Measurements from ENCODE around the gene ZMYND12. TPM values are rescaled to one million over a fixed set of nuclear protein-coding genes. Genes with fewer than 3 reads are reported as not detected.
"Not testable (repeated sequence)": the region's sequence is repeated elsewhere in the genome, so short reads cannot be mapped to it uniquely, and the experiment has no call there.

ZMYND12 gene
- under 0.01 and 0.25 TPM in 2 replicates for total RNA-seq (2012; rRNA removed)

GRCh38 chr1:42456010-42456753, at the start of gene ZMYND12, which contains the start of gene PPCS:
Gene ZMYND12 (minus strand): TSS chr1:42456022. CDS start chr1:42455997, 25 bp downstream.
Gene PPCS (plus strand): TSS chr1:42456543. CDS start chr1:42456566, 23 bp downstream.
- H3K27me3 ChIP-seq (ENCODE audit: control insufficient read depth, insufficient read depth, low read length): no peaks in the 10 kb centered on the region

GRCh38 chr1:42504535-42505128, 48.8 kb upstream of the ZMYND12 start:
- Histone ChIP-seq H3K4me1 (ENCODE audit: control insufficient read depth, insufficient read depth, low read length) (no peaks in the 10 kb centered on the region), H3K4me2 (ENCODE audit: low read length) (no peak overlapping the region), H3K9ac (ENCODE audit: low read depth, low read length) (no peak overlapping the region), H3K36me3 (ENCODE audit: insufficient read depth, low read length) (no peaks in the 10 kb centered on the region), H3K27me3 (ENCODE audit: control insufficient read depth, insufficient read depth, low read length) (no peaks in the 10 kb centered on the region), H3K9me3 (replicated peaks; ENCODE audit: low read length) (no peaks in the 10 kb centered on the region), H3K4me3 (ENCODE audit: low read length) (no peak overlapping the region)

More at GRCh38 chr1:42456010-42456753, at the start of gene ZMYND12, which contains the start of gene PPCS:
- Histone ChIP-seq H3K4me2 (ENCODE audit: low read length) (peak within 1 kb of the TSS; percentile 100), H3K4me1 (ENCODE audit: control insufficient read depth, insufficient read depth, low read length) (peaks cover 14% of the 10 kb centered on the region), H3K36me3 (ENCODE audit: insufficient read depth, low read length) (peaks cover 6% of the 10 kb centered on the region), H3K4me3 (ENCODE audit: low read length) (peak within 1 kb of the TSS; percentile 99), H3K9me3 (replicated peaks; ENCODE audit: low read length) (no peaks in the 10 kb centered on the region), H3K9ac (ENCODE audit: low read depth, low read length) (peak within 1 kb of the TSS; percentile 93)

- not testable (repeated sequence) for H3K4me1 ChIP-seq (ENCODE audit: control insufficient read depth, insufficient read depth, low read length); H3K36me3 ChIP-seq (ENCODE audit: insufficient read depth, low read length); H3K9me3 ChIP-seq (replicated peaks; ENCODE audit: low read length); H3K9ac ChIP-seq (ENCODE audit: low read depth, low read length); H3K4me3 ChIP-seq (ENCODE audit: low read length); H3K27me3 ChIP-seq (ENCODE audit: control insufficient read depth, insufficient read depth, low read length); H3K4me2 ChIP-seq (ENCODE audit: low read length)
Observed at GRCh38 chr1:42502031-42502430, 46.2 kb upstream of the ZMYND12 start.

GRCh38 chr1:42490237-42490636, 34.4 kb upstream of the ZMYND12 start:
- Histone ChIP-seq H3K27me3 (ENCODE audit: control insufficient read depth, insufficient read depth, low read length) (no peaks in the 10 kb centered on the region), H3K9ac (ENCODE audit: low read depth, low read length) (no peak overlapping the region), H3K4me2 (ENCODE audit: low read length) (no peak overlapping the region), H3K4me1 (ENCODE audit: control insufficient read depth, insufficient read depth, low read length) (no peaks in the 10 kb centered on the region), H3K36me3 (ENCODE audit: insufficient read depth, low read length) (no peaks in the 10 kb centered on the region), H3K9me3 (replicated peaks; ENCODE audit: low read length) (peaks cover 2% of the 10 kb centered on the region), H3K4me3 (ENCODE audit: low read length) (no peak overlapping the region)

GRCh38 chr1:42484382-42484781, 28.6 kb upstream of the ZMYND12 start:
- no peak overlapping the region for H3K9ac ChIP-seq (ENCODE audit: low read depth, low read length)
- no peak overlapping the region for H3K4me2 ChIP-seq (ENCODE audit: low read length)
- no peaks in the 10 kb centered on the region for H3K27me3 ChIP-seq (ENCODE audit: control insufficient read depth, insufficient read depth, low read length)
- no peaks in the 10 kb centered on the region for H3K9me3 ChIP-seq (replicated peaks; ENCODE audit: low read length)
- H3K4me1 ChIP-seq (ENCODE audit: control insufficient read depth, insufficient read depth, low read length): no peaks in the 10 kb centered on the region
- H3K4me3 ChIP-seq (ENCODE audit: low read length): no peak overlapping the region
- no peaks in the 10 kb centered on the region for H3K36me3 ChIP-seq (ENCODE audit: insufficient read depth, low read length)

GRCh38 chr1:42482635-42483153, 26.9 kb upstream of the ZMYND12 start:
- Histone ChIP-seq H3K9ac (ENCODE audit: low read depth, low read length) (no peak overlapping the region), H3K4me1 (ENCODE audit: control insufficient read depth, insufficient read depth, low read length) (no peaks in the 10 kb centered on the region), H3K4me3 (ENCODE audit: low read length) (no peak overlapping the region), H3K4me2 (ENCODE audit: low read length) (no peak overlapping the region), H3K36me3 (ENCODE audit: insufficient read depth, low read length) (no peaks in the 10 kb centered on the region), H3K9me3 (replicated peaks; ENCODE audit: low read length) (no peaks in the 10 kb centered on the region), H3K27me3 (ENCODE audit: control insufficient read depth, insufficient read depth, low read length) (no peaks in the 10 kb centered on the region)

- Histone ChIP-seq H3K9ac (ENCODE audit: low read depth, low read length) (no peak overlapping the region), H3K4me1 (ENCODE audit: control insufficient read depth, insufficient read depth, low read length) (no peaks in the 10 kb centered on the region), H3K27me3 (ENCODE audit: control insufficient read depth, insufficient read depth, low read length) (no peaks in the 10 kb centered on the region), H3K4me3 (ENCODE audit: low read length) (no peak overlapping the region), H3K36me3 (ENCODE audit: insufficient read depth, low read length) (no peaks in the 10 kb centered on the region), H3K4me2 (ENCODE audit: low read length) (no peak overlapping the region), H3K9me3 (replicated peaks; ENCODE audit: low read length) (no peaks in the 10 kb centered on the region)
Observed at GRCh38 chr1:42480921-42481320, 25.1 kb upstream of the ZMYND12 start.

GRCh38 chr1:42479621-42480020, 23.8 kb upstream of the ZMYND12 start:
- H3K9ac ChIP-seq (ENCODE audit: low read depth, low read length): no peak overlapping the region
- H3K27me3 ChIP-seq (ENCODE audit: control insufficient read depth, insufficient read depth, low read length): no peaks in the 10 kb centered on the region
- no peak overlapping the region for H3K4me3 ChIP-seq (ENCODE audit: low read length)
- no peak overlapping the region for H3K4me2 ChIP-seq (ENCODE audit: low read length)
- H3K36me3 ChIP-seq (ENCODE audit: insufficient read depth, low read length): no peaks in the 10 kb centered on the region
- no peaks in the 10 kb centered on the region for H3K4me1 ChIP-seq (ENCODE audit: control insufficient read depth, insufficient read depth, low read length)
- no peaks in the 10 kb centered on the region for H3K9me3 ChIP-seq (replicated peaks; ENCODE audit: low read length)

- no peaks in the 10 kb centered on the region for H3K4me1 ChIP-seq (ENCODE audit: control insufficient read depth, insufficient read depth, low read length)
- H3K4me3 ChIP-seq (ENCODE audit: low read length): no peak overlapping the region
- H3K27me3 ChIP-seq (ENCODE audit: control insufficient read depth, insufficient read depth, low read length): no peaks in the 10 kb centered on the region
- H3K9ac ChIP-seq (ENCODE audit: low read depth, low read length): no peak overlapping the region
- H3K9me3 ChIP-seq (replicated peaks; ENCODE audit: low read length): no peaks in the 10 kb centered on the region
- no peak overlapping the region for H3K4me2 ChIP-seq (ENCODE audit: low read length)
- H3K36me3 ChIP-seq (ENCODE audit: insufficient read depth, low read length): no peaks in the 10 kb centered on the region
Observed at GRCh38 chr1:42477775-42478174, 22.0 kb upstream of the ZMYND12 start.

GRCh38 chr1:42477354-42477753, 21.5 kb upstream of the ZMYND12 start:
- not testable (repeated sequence) for H3K4me1 ChIP-seq (ENCODE audit: control insufficient read depth, insufficient read depth, low read length); H3K9ac ChIP-seq (ENCODE audit: low read depth, low read length); H3K9me3 ChIP-seq (replicated peaks; ENCODE audit: low read length); H3K4me3 ChIP-seq (ENCODE audit: low read length); H3K27me3 ChIP-seq (ENCODE audit: control insufficient read depth, insufficient read depth, low read length); H3K4me2 ChIP-seq (ENCODE audit: low read length); H3K36me3 ChIP-seq (ENCODE audit: insufficient read depth, low read length)

- H3K4me3 ChIP-seq (ENCODE audit: low read length): no peak overlapping the region
- H3K27me3 ChIP-seq (ENCODE audit: control insufficient read depth, insufficient read depth, low read length): no peaks in the 10 kb centered on the region
- H3K36me3 ChIP-seq (ENCODE audit: insufficient read depth, low read length): no peaks in the 10 kb centered on the region
- no peaks in the 10 kb centered on the region for H3K4me1 ChIP-seq (ENCODE audit: control insufficient read depth, insufficient read depth, low read length)
- H3K9me3 ChIP-seq (replicated peaks; ENCODE audit: low read length): no peaks in the 10 kb centered on the region
- H3K4me2 ChIP-seq (ENCODE audit: low read length): no peak overlapping the region
- H3K9ac ChIP-seq (ENCODE audit: low read depth, low read length): no peak overlapping the region
Observed at GRCh38 chr1:42476605-42477004, 20.8 kb upstream of the ZMYND12 start.

Measured in skeletal muscle satellite cell (primary cell).